Gastrocnemius medialis (tissue), 4 donors: Measurements from ENCODE around the gene PRR36.

Source experiments
- POLR2A ChIP-seq, 2 donors: fragments of 450-650 bp; IDR thresholded peaks; one replicate each; pipeline ENCODE4 v1.6.1; 2017; ENCODE audit warnings: antibody characterized with exemption in 2 of 2, mild to moderate bottlenecking in 2 of 2, moderate library complexity in 2 of 2
- TF ChIP-seq, protein P1 (sequence below), 5 experiments: fragments of 450-650 bp in 3 of 5; fragments of 200-600 bp in 2 of 5; sonication (generic) in 2 of 5; IDR thresholded peaks in 4 of 5; conservative IDR thresholded peaks in 1 of 5; 1 replicate in 4 of 5; 2 replicates in 1 of 5; pipeline ENCODE4 v1.5.1; 2016 to 2019; ENCODE audit warnings: antibody characterized with exemption in 5 of 5, mild to moderate bottlenecking in 3 of 5, moderate library complexity in 3 of 5

DNA sequence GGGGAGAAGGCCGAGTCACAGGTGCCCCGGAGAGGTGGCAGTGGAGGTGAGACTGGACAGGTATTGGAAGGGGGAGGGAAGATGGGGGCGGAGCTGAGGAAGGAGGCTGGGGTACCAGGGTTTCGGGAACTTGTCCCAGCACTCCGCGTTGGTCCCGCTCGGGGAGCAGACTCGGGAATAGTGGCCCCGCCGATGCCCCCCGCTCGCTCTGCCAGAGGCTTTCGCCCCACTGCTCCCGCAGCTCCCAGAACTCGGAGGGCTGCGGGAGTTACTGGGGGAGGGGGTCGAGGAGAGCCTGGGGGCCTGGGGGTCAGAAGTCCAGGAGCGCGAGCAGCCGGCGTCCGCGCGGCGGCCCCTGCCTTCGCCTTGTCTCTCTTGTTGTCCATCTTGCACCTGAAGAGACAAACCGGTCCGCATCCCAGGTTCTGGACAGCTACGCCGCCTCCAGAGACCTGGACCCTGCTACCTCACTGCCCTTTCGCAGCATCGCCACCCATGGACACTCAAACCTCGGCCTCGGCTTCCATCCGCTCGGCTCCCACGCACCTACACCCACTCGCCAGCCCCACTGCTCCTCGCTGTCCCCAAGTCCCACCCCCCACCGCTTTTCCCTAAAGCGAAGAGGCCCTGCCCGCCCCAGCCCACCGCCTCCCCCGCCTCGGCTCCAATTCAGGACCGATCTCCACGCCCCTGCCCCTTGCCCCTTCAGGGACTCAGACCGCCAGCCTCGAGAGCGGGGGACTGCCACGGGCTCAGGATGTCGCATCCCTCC, 700 bp downstream of the PRR36 start:
- TF ChIP-seq, protein P1, sequence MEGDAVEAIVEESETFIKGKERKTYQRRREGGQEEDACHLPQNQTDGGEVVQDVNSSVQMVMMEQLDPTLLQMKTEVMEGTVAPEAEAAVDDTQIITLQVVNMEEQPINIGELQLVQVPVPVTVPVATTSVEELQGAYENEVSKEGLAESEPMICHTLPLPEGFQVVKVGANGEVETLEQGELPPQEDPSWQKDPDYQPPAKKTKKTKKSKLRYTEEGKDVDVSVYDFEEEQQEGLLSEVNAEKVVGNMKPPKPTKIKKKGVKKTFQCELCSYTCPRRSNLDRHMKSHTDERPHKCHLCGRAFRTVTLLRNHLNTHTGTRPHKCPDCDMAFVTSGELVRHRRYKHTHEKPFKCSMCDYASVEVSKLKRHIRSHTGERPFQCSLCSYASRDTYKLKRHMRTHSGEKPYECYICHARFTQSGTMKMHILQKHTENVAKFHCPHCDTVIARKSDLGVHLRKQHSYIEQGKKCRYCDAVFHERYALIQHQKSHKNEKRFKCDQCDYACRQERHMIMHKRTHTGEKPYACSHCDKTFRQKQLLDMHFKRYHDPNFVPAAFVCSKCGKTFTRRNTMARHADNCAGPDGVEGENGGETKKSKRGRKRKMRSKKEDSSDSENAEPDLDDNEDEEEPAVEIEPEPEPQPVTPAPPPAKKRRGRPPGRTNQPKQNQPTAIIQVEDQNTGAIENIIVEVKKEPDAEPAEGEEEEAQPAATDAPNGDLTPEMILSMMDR (IDR thresholded peaks at IDR 0.05 in 4 of 5, conservative IDR thresholded peaks at IDR 0.05 in 1 of 5), result no peak
- no peak for TF ChIP-seq POLR2A (IDR thresholded peaks at IDR 0.05)
